Mononuclear cell (primary cell): ENCODE measurements around the gene NGB. TPM values are rescaled to one million over a fixed set of nuclear protein-coding genes. Genes with fewer than 3 reads are reported as not detected.

ENCODE experiments used
- H3K27me3 ChIP-seq: 2 replicates; pipeline ENCODE4 v1.6.0; 2011; ENCODE audit warnings: low read length, control low read depth; ENCODE audit not compliant: insufficient read depth
- H3K4me1 ChIP-seq: 2 replicates; pipeline ENCODE4 v1.5.1; 2011; ENCODE audit warnings: mild to moderate bottlenecking, low read length, control low read depth; ENCODE audit not compliant: insufficient read depth
- H3K4me3 ChIP-seq: 2 replicates; pipeline ENCODE4 v1.5.1; 2011; ENCODE audit warnings: mild to moderate bottlenecking, low read length, moderate library complexity
- H3K9me3 ChIP-seq: 2 replicates; pipeline ENCODE4 v1.5.1; 2011; ENCODE audit warnings: low read depth, mild to moderate bottlenecking, control low read depth, low read length
- total RNA-seq: library from RNA; depleted of rRNA; stranded (reverse); fragments of >200 nt; gene quantifications from one replicate; pipeline ENCODE4 v1.2.3, GENCODE V29; 2012

Gene NGB
- total RNA-seq, 1 donor, result not detected

DNA sequence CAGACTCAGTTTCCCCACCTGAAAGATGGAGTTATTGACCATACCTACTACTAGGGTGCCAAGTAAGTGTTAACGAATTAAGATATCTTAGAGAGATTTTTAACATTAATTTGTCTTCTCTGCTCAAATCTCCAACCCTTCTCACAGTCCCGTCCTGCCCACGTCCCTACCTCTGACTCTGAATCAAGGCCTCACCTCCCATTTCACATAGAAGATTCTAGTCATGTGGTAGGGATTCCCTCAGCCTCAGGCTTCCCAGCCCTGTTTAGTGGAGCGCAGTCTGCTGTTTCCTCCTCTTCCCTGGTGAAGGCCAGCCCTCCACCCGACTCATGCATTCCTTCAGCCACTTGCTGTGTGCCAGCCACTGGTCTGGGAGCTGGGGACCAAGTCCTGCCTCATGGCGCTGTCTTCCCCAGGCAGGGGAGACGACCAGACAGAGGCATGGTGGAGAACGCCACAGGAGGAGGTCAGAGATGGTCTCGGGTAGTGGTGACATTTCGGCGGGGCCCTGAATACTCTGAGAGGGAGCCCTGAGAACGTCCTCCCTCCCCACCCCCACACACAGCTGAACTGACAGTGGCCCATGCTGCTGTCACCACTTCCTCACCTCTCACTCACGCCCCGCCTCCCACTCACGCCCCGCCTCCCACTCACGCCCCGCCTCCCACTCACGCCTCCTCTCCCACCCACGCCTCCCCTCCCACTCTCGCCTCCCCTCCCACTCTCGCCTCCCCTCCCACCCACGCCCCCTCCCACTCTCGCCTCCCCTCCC is 50.6 kb downstream of the NGB start:
- no peaks in the 10 kb centered on the region for H3K27me3 ChIP-seq
- no peaks in the 10 kb centered on the region for H3K4me1 ChIP-seq
- no peak overlapping the region for H3K4me3 ChIP-seq
- no peaks in the 10 kb centered on the region for H3K9me3 ChIP-seq

DNA sequence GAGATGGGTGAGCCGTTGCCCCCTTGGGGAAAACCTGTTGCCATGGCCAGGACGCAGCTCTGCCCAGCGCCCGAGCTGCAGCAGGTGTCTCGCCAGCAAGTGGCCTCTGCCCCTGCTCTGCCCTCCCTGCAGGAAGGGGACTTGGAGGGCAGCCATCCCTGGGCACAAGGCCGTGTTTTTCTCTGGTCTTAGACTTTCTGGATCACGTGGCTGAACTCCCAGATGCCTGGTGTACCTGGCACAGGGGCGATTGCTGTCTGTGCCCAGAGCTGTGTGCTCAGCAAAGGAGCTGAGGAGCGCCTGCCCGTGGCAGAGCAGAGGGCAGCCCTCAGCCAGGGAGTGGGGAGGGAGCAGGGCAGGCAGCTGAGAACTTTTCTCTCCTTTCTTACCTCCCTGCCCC is 51.4 kb downstream of the NGB start:
- H3K27me3 ChIP-seq, result no peaks in the 10 kb centered on the region
- no peaks in the 10 kb centered on the region for H3K9me3 ChIP-seq
- H3K4me1 ChIP-seq, result no peaks in the 10 kb centered on the region
- H3K4me3 ChIP-seq, result no peak overlapping the region

DNA sequence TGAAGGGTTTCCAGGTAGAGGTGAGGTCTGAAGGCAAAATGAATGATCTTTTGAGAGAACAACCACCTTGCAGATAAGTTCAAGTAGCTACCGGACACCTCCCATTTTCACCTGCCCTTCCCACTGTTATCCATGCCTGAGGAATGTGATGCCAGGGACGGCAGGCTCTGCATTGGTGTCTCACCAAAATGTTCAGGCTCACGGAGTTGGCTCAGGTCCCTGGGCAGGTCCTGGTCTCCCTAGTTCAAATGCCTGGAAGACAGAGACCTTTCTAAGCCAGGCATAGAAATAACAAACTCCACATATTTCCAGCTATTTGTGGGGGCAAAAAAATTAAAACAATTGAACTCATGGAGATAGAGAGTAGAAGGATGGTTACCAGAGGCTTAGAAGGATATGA is 53.5 kb downstream of the NGB start:
- no peaks in the 10 kb centered on the region for H3K4me1 ChIP-seq
- no peak overlapping the region for H3K4me3 ChIP-seq
- no peaks in the 10 kb centered on the region for H3K27me3 ChIP-seq
- no peaks in the 10 kb centered on the region for H3K9me3 ChIP-seq

Other genes with a start within 250 kb of the NGB start
- 36.1 TPM for gene IRF2BPL, start 242.5 kb downstream of the NGB start, total RNA-seq
- 10.9 TPM for gene CIPC, start 172.9 kb downstream of the NGB start, total RNA-seq
- gene ZDHHC22, start 129.4 kb downstream of the NGB start, total RNA-seq, result not detected
- gene TMEM63C, start 89.4 kb downstream of the NGB start, total RNA-seq, result 1.4 TPM
- gene POMT2, start 49.7 kb upstream of the NGB start, total RNA-seq, result 2.8 TPM
- gene GSTZ1, start 49.8 kb upstream of the NGB start, total RNA-seq, result 6.3 TPM
- 13.2 TPM for gene TMED8, start 105.9 kb upstream of the NGB start, total RNA-seq
- 0.21 TPM for gene SAMD15, start 106.2 kb upstream of the NGB start, total RNA-seq
- gene NOXRED1, start 152.3 kb upstream of the NGB start, total RNA-seq, result 0.21 TPM
- gene VIPAS39, start 186.4 kb upstream of the NGB start, total RNA-seq, result 12.5 TPM
- gene AHSA1, start 186.9 kb upstream of the NGB start, total RNA-seq, result 20.5 TPM
- gene ISM2, start 227.6 kb upstream of the NGB start, total RNA-seq, result 0.42 TPM